ENCODE measurements around the gene MSANTD2. TPM values are rescaled to one million over a fixed set of nuclear protein-coding genes. Genes with fewer than 3 reads are reported as not detected.

MSANTD2 gene
- total RNA-seq, 1 donor from 2014 or later = 8.5 TPM

DNA sequence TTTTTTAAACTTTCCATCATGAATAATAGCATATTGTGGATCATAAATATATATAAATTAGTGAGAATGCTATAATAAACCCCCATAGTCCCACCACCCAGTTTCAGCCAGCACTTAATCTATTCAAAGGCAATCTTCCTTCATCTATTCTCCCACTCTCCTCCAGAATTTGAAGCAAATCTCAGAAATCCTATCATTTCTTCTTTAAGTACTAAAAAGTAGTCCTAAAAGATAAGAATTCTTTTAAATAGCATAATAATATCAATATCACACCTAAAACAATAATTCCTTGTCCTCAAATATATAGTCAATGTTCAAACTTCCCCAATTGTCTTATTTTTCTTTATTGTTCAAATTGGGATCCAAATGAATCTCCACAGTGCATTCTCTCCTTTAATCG is 40.5 kb upstream of the MSANTD2 start:
- TF ChIP-seq, protein P1, sequence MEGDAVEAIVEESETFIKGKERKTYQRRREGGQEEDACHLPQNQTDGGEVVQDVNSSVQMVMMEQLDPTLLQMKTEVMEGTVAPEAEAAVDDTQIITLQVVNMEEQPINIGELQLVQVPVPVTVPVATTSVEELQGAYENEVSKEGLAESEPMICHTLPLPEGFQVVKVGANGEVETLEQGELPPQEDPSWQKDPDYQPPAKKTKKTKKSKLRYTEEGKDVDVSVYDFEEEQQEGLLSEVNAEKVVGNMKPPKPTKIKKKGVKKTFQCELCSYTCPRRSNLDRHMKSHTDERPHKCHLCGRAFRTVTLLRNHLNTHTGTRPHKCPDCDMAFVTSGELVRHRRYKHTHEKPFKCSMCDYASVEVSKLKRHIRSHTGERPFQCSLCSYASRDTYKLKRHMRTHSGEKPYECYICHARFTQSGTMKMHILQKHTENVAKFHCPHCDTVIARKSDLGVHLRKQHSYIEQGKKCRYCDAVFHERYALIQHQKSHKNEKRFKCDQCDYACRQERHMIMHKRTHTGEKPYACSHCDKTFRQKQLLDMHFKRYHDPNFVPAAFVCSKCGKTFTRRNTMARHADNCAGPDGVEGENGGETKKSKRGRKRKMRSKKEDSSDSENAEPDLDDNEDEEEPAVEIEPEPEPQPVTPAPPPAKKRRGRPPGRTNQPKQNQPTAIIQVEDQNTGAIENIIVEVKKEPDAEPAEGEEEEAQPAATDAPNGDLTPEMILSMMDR (conservative IDR thresholded peaks at IDR 0.05; ENCODE audit: low read depth, low read length) = no peak
- DNase-seq (ENCODE audit: low read depth) = no peak
- H3K4me3 ChIP-seq (ENCODE audit: low read depth, low read length) = no peak overlapping the region

DNA sequence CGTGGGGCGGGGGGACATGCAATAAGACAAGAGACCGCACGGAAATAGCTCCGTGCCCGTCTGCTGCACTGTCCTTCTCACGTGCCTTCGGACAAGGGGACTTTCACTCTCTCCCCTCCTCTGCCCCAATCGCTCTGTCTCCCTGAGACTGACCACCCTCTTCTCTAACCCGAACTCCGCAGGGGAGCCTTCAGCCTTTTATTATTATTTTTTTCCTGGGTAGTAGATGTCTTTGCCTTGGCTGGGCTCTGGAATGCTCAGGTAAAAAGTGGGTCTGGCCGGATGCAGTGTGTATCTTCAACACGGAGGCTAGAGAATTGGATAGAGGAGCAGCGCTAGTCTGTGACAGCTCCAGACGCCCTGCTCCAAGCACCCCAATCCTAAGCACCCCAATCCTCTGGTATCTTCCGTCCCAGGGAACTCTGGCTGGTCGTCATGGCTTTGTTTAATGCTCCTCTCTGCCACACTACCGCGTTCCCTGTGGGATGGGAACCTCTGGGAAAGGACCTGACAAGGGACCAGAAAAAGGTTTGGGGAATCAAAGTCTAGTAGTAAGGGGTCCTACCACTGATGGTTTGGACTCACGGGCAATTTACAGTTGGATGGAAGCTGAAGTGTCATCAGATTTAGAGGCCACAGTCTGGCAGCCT is 39.9 kb upstream of the MSANTD2 start:
- TF ChIP-seq, protein P1 (conservative IDR thresholded peaks at IDR 0.05; ENCODE audit: low read depth, low read length) = no peak
- H3K4me3 ChIP-seq (ENCODE audit: low read depth, low read length) = peak overlapping the region; percentile 3
- no peak for DNase-seq (ENCODE audit: low read depth)

GRCh38 chr11:124839128-124839971 is 39.1 kb upstream of the MSANTD2 start:
- no peak for DNase-seq (ENCODE audit: low read depth)
- H3K4me3 ChIP-seq (ENCODE audit: low read depth, low read length) = peak overlapping the region; percentile 38
- TF ChIP-seq, protein P1 (conservative IDR thresholded peaks at IDR 0.05; ENCODE audit: low read depth, low read length) = no peak

- no peak for DNase-seq (ENCODE audit: low read depth)
- TF ChIP-seq, protein P1 (conservative IDR thresholded peaks at IDR 0.05; ENCODE audit: low read depth, low read length) = no peak
- H3K4me3 ChIP-seq (ENCODE audit: low read depth, low read length) = no peak overlapping the region
Observed at GRCh38 chr11:124838805-124839127, 38.6 kb upstream of the MSANTD2 start.

GRCh38 chr11:124837491-124837856 is 37.3 kb upstream of the MSANTD2 start:
- TF ChIP-seq, protein P1 (conservative IDR thresholded peaks at IDR 0.05; ENCODE audit: low read depth, low read length) = peak; percentile 78
- no peak overlapping the region for H3K4me3 ChIP-seq (ENCODE audit: low read depth, low read length)
- DNase-seq (ENCODE audit: low read depth) = peak; percentile 56

DNA sequence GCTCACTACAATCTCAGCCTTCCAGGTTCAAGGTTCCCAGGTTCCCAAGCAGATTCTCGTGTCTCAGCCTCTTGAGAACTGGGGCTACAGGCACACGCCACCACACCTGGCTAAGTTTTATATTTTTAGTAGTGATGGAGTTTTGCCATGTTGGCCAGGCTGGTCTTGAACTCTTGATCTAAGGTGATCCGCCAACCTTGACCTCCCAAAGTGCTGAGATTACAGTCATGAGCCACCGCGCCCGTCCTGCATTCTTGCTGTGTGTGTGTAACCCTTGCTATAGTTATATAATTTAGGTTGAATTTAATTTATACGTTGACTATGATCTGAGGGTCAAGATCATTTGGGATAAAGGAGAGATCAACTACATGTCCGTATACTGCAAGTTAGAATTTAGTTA is 35.7 kb upstream of the MSANTD2 start:
- H3K4me3 ChIP-seq (ENCODE audit: low read depth, low read length) = no peak overlapping the region
- TF ChIP-seq, protein P1 (conservative IDR thresholded peaks at IDR 0.05; ENCODE audit: low read depth, low read length) = no peak
- DNase-seq (ENCODE audit: low read depth) = no peak
